Measurements from ENCODE around the gene RPL9. TPM values are rescaled to one million over a fixed set of nuclear protein-coding genes. Genes with fewer than 3 reads are reported as not detected.

The RPL9 gene
- total and polyA plus RNA-seq, 3 experiments from 2014 or later: 1,627 to 1,921 (median 1,651) TPM

- Histone ChIP-seq H3K4me3 (ENCODE audit: low read length) (no peak overlapping the region), H3K36me3 (ENCODE audit: insufficient read depth, low read length) (no peaks in the 10 kb centered on the region), H3K27me3 (ENCODE audit: insufficient read depth, low read length, poor library complexity, severe bottlenecking) (no peaks in the 10 kb centered on the region), H3K4me1 (ENCODE audit: insufficient read depth, low read length) (no peaks in the 10 kb centered on the region), H3K9me3 (ENCODE audit: low read length) (no peaks in the 10 kb centered on the region), H3K27ac (ENCODE audit: low read depth, low read length) (no peak overlapping the region)
- Mint-ChIP-seq H3K4me1 (no peaks in the 10 kb centered on the region), H3K4me3 (no peak overlapping the region), H3K27me3 (peaks cover 0 to 7% of the 10 kb centered on the region in 2 donors), H3K9me3 (no peaks in the 10 kb centered on the region), H3K36me3 (no peaks in the 10 kb centered on the region), H3K27ac (no peak overlapping the region)
- CTCF ChIA-PET: interaction anchor here (0.5 to 0.6 kb wide), 2 partner anchors 176 to 641 kb away, joined by 3 read pairs; no protein-coding TSS in a partner anchor
- POLR2A ChIA-PET: no interaction called here
- no peak for DNase-seq
These were observed 51.2 kb downstream of the RPL9 start for GRCh38 chr4:39407584-39407885.

DNA sequence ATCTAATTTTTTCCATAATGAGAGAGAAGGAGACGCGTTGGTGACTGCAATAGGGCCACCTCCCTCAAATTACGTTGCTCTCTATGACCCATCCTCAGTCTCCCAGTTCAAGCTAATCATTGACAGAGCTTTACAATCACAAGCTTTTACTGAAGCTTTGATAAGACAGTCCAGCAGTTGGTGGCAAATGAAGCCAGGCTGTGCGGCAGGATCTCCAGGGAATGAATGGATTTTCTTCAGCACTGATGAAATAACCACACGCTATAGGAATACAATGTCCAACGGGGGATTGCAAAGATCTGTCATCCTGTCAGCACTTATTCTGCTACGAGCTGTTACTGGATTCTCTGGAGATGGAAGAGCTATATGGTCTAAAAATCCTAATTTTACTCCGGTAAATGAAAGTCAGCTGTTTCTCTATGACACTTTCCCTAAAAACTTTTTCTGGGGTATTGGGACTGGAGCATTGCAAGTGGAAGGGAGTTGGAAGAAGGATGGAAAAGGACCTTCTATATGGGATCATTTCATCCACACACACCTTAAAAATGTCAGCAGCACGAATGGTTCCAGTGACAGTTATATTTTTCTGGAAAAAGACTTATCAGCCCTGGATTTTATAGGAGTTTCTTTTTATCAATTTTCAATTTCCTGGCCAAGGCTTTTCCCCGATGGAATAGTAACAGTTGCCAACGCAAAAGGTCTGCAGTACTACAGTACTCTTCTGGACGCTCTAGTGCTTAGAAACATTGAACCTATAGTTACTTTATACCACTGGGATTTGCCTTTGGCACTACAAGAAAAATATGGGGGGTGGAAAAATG, 51.7 kb downstream of the RPL9 start, which contains the start of gene KLB:
TSS of gene KLB (plus strand) at position 168 of the 821 bp plus-strand sequence. CDS start at position 188, 20 bp downstream.
- no peak within 1 kb of the TSS for H3K4me3 ChIP-seq (ENCODE audit: low read length)
- H3K36me3 ChIP-seq (ENCODE audit: insufficient read depth, low read length): no peaks in the 10 kb centered on the region
- H3K9me3 Mint-ChIP-seq: no peaks in the 10 kb centered on the region
- no peaks in the 10 kb centered on the region for H3K9me3 ChIP-seq (ENCODE audit: low read length)
- H3K4me1 Mint-ChIP-seq: no peaks in the 10 kb centered on the region
- ChIA-PET CTCF (no interaction called here), POLR2A (no interaction called here)
- no peaks in the 10 kb centered on the region for H3K4me1 ChIP-seq (ENCODE audit: insufficient read depth, low read length)
- no peak within 1 kb of the TSS for H3K27ac Mint-ChIP-seq
- no peak within 1 kb of the TSS for H3K27ac ChIP-seq (ENCODE audit: low read depth, low read length)
- H3K4me3 Mint-ChIP-seq: no peak within 1 kb of the TSS
- DNase-seq: no peak
- H3K27me3 Mint-ChIP-seq: peaks cover 0 to 6% of the 10 kb centered on the region in 2 donors
- no peaks in the 10 kb centered on the region for H3K27me3 ChIP-seq (ENCODE audit: insufficient read depth, low read length, poor library complexity, severe bottlenecking)
- no peaks in the 10 kb centered on the region for H3K36me3 Mint-ChIP-seq

Other genes with a start within 250 kb of the RPL9 start
- 10 to 100 TPM; 79.8 to 82.9 TPM for gene RFC1, start 92.6 kb downstream of the RPL9 start, total RNA-seq
- gene RFC1, start 92.6 kb downstream of the RPL9 start, polyA plus RNA-seq: 45.7 TPM
- not detected for gene KLB, start 52.0 kb downstream of the RPL9 start, total RNA-seq
- gene KLB, start 52.0 kb downstream of the RPL9 start, polyA plus RNA-seq: not detected
- gene LIAS, start 134 bp upstream of the RPL9 start, total RNA-seq: 10 to 100 TPM; 34.0 to 38.0 TPM
- 13.0 TPM for gene LIAS, start 134 bp upstream of the RPL9 start, polyA plus RNA-seq
- gene UGDH, start 68.5 kb upstream of the RPL9 start, total RNA-seq: 10 to 100 TPM; 26.9 to 34.9 TPM
- 30.0 TPM for gene UGDH, start 68.5 kb upstream of the RPL9 start, polyA plus RNA-seq
- 1 to 10 TPM; 2.2 TPM for gene SMIM14, start 179.9 kb upstream of the RPL9 start, total RNA-seq
- 46.4 TPM for gene SMIM14, start 179.9 kb upstream of the RPL9 start, polyA plus RNA-seq
- 10 to 100 TPM; 87.5 to 88.3 TPM for gene UBE2K, start 239.2 kb upstream of the RPL9 start, total RNA-seq
- gene UBE2K, start 239.2 kb upstream of the RPL9 start, polyA plus RNA-seq: 71.1 TPM